ENCODE data around the gene CDC42EP4.
A peak's percentile ranks its signal among the peaks of the same experiment; 100 is the strongest.
"Not testable (repeated sequence)": the region's sequence is repeated elsewhere in the genome, so short reads cannot be mapped to it uniquely, and the experiment has no call there.

Gene CDC42EP4

GRCh38 chr17:73274490-73274889, 37.3 kb downstream of the CDC42EP4 start:
- DNase-seq = no peak

GRCh38 chr17:73272906-73273218, 38.9 kb downstream of the CDC42EP4 start:
- no peak for DNase-seq

GRCh38 chr17:73271072-73271471, 40.7 kb downstream of the CDC42EP4 start:
- no peak for DNase-seq

GRCh38 chr17:73269791-73270190, 42.0 kb downstream of the CDC42EP4 start:
- no peak for DNase-seq

GRCh38 chr17:73269329-73269615, 42.5 kb downstream of the CDC42EP4 start:
- DNase-seq = no peak

GRCh38 chr17:73268582-73269328, 43.0 kb downstream of the CDC42EP4 start:
- DNase-seq = no peak

- DNase-seq = no peak
Measured at GRCh38 chr17:73267648-73268537, 43.9 kb downstream of the CDC42EP4 start.

GRCh38 chr17:73266796-73267195, 45.0 kb downstream of the CDC42EP4 start:
- no peak for DNase-seq

- DNase-seq = no peak
Measured at GRCh38 chr17:73265646-73266640, 45.9 kb downstream of the CDC42EP4 start.

GRCh38 chr17:73264448-73264847, 47.4 kb downstream of the CDC42EP4 start:
- DNase-seq = not testable (repeated sequence)

- no peak for DNase-seq
Measured at GRCh38 chr17:73262676-73263642, 48.8 kb downstream of the CDC42EP4 start.

GRCh38 chr17:73261952-73262675, 49.7 kb downstream of the CDC42EP4 start:
- DNase-seq = no peak

GRCh38 chr17:73261617-73261951, 50.2 kb downstream of the CDC42EP4 start, which contains the start of gene CPSF4L:
Gene CPSF4L, minus strand, starts transcription at chr17:73261880. Its CDS starts 62 bp downstream, at chr17:73261818.
- DNase-seq = no peak

- no peak for DNase-seq
Measured at GRCh38 chr17:73257516-73257915, 54.3 kb downstream of the CDC42EP4 start.

- no peak for DNase-seq
Measured at GRCh38 chr17:73256220-73256619, 55.6 kb downstream of the CDC42EP4 start.

- DNase-seq = peak; percentile 66 to 69
Measured at GRCh38 chr17:73255671-73256181, 56.1 kb downstream of the CDC42EP4 start.

GRCh38 chr17:73251871-73252270, 59.9 kb downstream of the CDC42EP4 start:
- DNase-seq = no peak

GRCh38 chr17:73250851-73251640, 60.8 kb downstream of the CDC42EP4 start:
- DNase-seq = no peak

- no peak for DNase-seq
Measured at GRCh38 chr17:73249700-73250099, 62.1 kb downstream of the CDC42EP4 start.

- DNase-seq = no peak
Measured at GRCh38 chr17:73248532-73248931, 63.3 kb downstream of the CDC42EP4 start.
